HG02938 (cell line): ENCODE measurements around the gene PAGE1.
"Not testable (repeated sequence)": the region's sequence is repeated elsewhere in the genome, so short reads cannot be mapped to it uniquely, and the experiment has no call there.

Source experiments
- ATAC-seq: cut with Tn5 transposase; IDR thresholded peaks from one replicate; pipeline ENCODE4 v1.9.1; 2021; ENCODE audit warnings: mild to moderate bottlenecking, moderate library complexity; ENCODE audit not compliant: unreplicated experiment

Gene PAGE1, protein sequence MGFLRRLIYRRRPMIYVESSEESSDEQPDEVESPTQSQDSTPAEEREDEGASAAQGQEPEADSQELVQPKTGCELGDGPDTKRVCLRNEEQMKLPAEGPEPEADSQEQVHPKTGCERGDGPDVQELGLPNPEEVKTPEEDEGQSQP

DNA sequence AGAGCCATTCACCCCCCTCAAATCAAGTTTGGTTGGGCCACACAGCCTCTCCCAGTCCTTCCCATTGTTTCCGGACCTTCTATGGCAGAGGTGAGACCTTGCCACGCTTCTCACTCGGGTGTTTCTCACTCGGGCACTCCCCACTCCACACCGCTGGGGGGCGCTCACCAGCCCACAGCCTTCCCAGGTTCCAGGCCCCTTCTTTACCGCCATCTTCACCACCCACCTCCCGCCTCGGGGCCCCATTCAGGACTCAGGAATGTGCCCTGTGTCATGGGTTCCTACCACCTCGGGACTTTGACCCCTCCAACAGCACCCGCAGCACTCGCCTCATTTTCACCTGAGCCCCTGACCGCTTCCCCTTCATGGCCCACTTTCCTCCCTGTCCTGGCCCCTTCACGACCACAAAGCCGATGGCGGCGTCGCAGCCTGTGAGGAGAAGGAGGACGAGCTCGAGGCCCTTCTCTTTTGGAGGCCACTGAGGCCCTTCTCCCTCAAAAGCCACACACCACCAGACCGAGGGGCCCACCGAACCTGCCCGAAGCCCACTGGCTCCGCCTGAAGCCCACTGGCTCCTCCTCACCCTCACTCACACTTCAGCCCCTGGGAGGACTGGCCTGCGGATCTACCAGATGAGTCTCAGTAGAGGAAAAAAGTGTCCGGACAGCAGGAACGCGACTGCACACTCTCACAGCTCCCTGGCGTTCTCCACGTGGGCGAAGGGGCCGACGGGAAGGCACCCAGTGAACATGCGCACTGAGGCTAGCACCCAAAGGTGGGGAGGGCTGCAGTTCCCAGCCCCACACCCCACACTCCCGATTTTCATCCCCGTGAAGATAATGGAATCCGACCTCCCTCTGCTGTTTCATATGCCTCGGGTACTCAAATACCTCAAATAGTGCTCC lies at the start of gene PAGE1:
TSS of gene PAGE1 (minus strand) at position 709 of the 905 bp plus-strand sequence. CDS start 1,214 bp downstream, outside the sequence.
- ATAC-seq, result no peak

DNA sequence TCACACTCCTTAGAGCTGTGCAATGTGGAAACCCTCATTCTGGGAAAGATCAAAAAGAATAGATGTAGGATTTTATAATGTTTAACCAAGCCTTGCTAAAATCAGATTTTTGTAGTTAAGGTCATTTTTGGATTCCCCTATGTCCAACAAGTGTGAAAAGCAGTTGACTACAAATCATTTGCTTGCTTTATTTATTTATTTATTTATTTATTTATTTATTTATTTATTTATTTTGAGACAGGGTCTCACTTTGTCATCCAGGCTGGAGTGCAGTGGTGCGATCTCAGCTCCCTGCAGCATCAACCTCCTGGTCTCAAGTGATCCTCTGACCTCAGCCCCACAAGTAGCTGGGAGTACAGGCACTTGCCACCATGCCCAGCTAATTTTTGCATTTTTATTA lies 45.7 kb upstream of the PAGE1 start:
- not testable (repeated sequence) for ATAC-seq

DNA sequence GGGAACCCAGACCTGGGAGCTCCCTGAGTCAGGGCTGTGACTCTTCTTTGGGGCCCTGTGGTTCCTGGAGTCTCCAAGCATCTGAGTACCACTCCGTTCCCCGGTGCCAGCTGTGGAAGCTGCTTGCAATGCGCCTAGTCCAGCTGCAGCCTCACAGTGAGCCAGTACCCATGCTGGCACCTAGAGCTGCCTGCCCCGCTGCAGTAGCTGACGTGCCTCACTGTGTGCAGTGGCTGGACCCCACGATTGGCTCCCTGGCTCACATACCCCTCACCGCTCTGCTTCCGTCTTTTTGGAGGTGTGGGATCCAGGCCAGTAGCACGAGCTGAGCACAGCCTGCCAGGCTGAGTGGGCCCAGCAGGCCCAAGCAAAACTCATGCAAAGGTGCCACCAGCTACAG lies 32.1 kb upstream of the PAGE1 start:
- ATAC-seq, result no peak

DNA sequence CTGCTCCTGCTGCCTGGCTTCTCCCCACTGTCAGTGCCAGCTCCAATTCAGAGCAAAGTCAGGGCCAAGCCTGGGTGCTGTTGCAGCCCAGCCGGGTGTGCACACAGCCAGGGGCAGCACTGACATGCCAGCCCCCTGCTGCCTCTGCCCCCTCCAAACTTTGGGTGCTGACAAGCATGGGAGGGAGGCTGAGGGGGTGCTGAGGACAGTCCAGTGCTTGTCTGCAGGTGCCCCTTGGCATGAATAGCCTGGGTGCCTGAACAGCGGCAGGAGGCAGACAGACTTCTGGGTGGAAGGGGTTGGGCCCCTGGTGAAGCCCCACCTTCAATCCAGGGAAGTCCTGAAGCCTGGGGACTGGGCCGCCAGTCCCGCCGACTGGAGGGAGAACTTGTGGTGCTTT lies 31.2 kb upstream of the PAGE1 start:
- ATAC-seq, result no peak

DNA sequence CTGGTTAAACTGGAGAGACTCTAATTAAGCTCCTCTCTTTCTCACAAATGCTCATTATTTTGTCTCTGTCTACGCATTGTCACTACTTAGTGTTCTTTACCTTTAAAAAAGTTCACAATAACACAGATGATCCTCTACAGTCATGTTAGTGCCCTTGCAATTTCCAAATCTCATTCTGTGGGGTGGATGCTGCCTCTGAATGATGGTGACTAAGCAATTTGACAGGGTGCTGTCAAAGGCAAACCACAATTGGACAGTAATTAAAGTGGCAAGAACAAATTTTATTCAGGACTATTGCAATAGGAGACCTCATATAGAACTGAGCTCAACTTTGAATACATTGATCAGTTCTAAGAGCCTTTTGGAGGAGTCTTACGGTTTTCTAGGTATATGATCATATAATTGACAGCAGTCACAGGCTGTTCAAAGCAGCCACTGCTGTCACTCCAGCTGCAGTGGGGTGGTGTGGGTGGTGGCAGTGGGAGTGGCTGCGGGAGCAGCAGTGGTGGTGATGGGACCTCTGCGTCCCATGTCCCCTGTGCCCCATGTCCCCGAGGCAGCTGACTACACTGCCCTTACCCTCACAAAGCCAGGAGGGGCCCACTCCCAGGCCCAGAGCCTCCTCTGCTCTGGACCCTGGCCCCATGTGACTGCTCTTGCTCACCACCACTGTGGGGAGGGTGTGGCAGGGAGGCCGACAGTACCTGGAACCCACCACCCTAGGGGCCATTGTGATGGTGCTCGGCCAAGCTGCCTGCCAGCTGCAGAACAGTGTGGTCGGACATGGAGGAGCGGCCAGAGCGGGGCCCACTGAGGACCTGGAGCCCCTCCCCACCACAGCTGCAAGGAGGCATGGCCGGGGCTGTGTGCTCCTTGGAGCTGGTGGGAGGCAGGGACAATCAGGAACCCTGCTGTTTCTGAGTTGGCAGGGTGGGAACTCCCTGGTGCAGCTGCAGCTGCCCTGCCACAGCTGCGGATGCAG lies 30.4 kb upstream of the PAGE1 start:
- no peak for ATAC-seq

DNA sequence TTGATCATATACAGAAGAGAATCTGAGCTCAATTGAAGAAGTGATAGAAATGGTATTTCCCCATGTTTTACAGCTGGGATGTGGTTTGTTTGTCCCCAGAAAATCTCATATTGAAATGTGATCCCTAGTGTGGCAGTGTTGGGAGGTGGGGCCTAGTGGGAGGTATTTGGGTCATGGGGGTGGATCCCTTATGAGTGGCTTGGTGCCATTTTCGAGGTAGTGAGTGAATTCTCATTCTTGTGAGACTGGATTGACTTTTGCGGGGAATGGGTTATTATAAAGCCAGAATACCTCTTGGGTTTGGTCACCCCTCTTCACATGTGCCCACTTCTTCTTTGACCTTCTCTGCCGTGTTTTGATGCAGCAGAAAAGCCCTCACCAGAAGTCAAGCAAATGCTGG lies 29.6 kb upstream of the PAGE1 start:
- no peak for ATAC-seq

DNA sequence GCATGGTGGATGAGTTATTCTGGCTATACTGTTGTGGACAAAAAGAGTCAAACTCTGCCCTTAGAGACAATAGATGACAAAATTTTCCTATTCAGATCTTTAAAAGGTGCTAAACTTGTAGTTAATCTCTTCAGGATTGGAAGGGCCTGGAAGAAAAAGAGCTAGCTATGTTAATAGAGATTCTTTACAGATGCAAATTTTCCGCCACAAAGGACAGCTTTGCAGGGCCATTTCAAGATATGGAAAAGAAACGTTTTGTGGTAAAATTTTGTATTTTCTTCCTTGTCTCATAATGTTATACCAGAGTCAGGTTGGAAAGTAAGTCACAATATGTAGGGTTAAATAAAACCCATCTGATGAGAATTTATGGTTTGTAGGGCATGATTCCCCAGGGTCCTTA lies 24.3 kb upstream of the PAGE1 start:
- ATAC-seq, result not testable (repeated sequence)

DNA sequence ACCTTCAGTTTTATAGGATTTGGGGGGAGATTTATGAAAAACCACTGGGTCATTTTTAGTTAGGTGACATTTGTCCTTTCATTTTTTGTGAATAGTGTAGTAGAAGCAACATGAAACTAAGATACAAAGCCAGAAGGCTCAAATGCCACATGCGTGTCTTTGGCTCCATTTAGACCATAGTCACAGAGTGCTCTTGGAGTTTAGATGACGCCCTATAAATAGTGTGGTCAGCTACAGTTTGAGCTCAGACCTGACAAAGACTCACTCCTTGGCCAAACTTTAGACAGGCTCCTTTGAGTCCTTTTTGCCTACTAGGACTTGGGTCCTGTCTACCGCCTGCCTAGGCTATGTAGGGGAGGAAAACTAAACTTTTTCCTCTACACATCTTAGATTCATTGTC lies 16.8 kb upstream of the PAGE1 start:
- no peak for ATAC-seq

DNA sequence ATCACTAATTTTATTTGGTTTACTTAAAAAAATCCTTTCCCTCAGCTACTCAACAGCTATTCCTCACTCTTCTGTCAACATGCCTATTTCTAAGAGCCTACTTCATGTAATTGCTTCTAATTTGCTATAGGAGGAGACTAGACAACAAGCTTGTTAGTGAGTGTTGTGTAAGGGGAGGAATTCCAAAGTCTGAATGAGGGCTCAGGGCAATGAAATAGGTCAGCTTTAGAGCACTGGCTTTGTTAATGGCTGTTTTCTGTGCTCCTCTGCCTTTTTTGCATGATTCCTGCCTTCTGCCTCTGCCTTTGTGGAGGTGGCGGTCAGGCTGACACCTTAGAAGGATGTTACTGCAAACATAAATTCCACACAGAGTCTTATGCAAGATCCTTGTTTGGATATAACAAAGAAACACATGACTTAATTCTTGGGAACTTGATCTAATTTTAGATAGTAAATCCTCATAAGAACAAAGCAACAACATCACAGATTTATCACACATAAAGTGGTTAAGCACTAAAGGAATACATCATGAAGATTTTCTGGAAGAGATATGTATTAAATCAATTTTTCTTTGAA lies 15.0 kb upstream of the PAGE1 start:
- ATAC-seq, result no peak

DNA sequence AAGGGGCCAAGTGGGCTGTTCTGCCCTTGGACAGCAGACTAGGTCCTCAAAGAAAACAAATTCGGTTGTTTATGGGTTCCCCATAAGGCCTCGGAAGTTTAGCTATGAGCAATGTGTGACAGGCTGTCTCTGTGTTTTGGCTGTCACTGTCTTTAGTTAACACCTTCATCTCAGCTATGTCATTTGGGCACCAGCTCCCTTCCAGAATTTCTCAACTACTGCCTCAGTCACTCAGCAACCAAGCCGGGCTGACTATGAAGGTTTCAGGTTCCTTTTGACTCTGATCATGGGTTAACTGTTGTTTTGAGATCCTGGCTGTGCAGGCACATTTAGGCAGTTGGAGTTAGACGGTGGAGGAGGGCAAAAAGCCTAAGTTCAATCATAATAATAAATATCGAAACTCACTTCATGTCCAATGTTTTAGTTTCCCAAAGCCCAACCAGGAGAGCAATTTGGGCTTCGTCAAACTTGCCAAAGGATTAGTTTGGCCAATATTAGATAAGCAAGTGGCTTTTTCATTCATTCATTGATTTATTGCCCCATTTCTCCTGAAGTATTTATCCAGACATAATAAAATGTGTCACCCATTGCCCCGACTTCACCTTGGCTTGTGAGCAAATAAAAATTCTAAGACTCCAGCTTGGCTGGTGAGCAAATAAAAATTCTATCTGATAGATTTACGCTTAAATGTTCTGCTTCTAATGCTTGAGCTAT lies 9.1 kb upstream of the PAGE1 start:
- ATAC-seq, result no peak

DNA sequence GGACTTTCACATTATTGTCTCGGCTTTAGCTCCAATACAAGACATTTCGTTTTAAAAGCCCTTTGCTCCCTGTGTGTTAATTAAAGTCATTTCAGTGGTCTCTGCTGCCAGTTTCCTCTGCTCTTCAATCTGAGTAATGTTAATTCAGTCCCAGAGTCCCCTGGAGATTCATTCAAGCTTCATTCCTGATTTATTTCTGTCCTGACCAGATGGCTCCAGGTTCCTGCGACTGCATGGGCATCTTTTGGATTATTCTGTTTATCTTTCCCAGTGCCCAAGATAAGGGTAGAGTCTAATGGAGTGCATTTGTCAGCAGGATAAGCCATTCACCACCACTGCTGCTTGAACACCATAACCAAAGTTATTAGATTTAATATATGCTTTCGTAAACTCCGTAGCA lies 6.1 kb upstream of the PAGE1 start:
- ATAC-seq, result no peak

DNA sequence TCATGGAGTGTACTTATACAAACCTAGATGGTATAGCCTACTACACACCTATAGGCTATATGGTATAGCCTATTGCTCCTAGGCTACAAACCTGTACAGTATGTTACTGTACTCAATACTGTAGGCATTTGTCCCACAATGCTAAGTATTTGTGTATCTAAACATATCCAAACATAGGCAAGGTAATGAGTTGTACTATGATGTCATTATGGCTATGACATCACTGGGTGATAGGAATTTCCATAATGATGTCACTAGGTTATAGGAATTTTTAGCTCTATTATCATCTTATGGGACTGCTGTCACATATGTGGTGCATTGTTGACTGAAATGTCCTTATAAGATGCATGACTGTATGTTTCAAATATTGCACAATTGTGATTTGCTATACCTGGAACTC lies 5.5 kb upstream of the PAGE1 start:
- no peak for ATAC-seq

DNA sequence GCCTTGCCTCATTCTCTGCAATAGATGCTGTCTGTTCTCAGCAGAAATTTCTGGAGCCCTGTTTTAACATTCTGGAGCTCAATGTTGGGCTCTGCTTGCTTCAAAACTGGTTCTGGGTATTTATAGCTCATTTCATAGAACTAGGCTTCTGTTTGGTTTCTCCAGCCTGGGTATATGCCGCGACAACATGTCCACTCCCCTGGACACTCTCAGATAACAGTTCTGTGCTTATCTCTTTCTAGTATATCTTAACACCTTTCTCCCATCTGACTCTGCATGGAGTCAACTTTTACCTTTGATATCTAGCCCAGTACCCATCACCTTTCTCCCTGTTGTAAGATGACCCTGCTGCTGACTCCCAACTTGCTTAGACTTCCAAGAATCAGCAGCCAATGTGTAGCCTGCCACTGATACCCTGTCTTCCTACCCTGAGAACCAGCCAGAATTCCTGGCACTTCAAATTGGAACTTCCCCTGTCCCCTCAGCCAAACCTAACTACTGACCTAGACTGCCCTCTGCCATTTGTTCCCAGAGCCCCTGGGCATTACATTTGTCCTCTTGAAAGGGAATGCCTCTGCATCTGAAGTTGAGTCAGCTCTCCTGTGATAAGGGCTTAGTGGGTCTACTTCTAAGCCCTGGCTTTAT lies 20.6 kb downstream of the PAGE1 start:
- no peak for ATAC-seq

DNA sequence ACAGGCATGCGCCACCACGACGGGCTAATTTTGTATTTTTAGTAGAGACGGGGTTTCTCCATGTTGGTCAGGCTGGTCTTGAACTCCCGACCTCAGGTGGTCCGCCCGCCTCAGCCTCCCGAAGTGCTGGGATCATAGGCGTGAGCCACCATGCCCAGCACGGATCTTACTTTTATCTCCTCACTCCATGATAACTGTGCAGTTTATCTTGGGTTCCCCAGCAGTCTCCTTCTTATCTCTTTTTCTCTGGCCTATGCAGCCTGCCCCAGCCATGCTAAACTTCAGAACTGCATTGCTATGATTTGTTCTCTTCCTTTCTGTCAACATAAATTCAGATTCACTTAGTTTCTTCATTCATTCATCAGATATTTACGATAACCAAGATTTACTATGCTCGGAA lies 22.4 kb downstream of the PAGE1 start:
- ATAC-seq, result no peak

DNA sequence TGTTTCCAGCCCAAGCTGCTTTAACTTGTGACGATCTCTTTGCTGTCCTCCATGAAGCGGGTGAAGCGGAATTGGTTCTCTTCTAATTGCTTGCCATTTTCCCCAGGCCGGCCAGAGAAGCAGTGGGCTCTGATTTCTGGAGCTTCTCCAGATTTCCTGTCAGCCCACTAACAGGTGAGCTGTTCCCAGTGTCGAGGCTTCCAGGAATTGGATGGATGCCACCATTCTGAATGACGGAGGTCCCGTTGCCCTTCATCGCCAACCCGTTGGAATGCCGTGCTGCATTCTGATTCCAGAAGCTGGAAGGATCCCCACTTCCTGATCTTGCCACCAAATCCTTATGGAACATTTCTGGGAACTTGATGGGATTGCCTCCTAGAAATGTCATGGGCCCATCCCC lies 31.0 kb downstream of the PAGE1 start:
- no peak for ATAC-seq

DNA sequence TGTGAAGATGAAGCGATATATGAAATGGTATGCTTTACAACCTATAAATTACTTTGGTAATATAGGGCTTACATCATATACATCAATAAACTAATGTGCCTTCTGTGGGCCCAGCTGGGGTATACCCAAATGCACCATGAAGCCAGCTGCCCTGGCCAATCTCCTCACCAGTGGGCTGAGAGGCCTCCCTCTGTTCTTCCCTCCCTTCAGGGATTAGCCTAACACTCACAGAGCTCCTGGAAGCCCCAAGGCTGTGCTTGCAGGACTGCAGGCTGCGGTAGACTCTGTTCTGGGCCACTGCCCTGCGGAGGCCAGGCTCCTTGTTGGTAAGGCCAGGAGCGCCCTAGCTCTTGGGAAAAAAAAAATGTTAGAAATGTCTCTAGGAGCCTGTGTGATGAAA lies 33.9 kb downstream of the PAGE1 start:
- no peak for ATAC-seq

DNA sequence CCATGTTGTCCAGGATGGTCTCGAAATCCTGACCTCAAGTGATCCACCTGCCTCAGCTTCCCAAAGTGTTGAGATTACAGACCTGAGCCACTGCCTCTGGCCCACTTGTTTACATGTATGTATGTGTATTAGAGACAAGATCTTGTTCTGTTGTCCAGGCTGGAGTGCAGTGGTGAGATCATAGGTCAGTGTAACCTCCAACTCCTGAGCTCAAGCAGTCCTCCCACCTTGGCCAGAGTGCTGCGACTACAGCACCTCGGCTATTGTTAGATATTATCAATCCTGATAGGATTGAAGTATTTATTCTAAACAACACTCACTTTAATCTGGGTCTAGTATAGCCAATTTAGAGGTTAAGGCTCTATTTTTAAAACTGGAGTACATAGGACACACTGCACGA lies 36.0 kb downstream of the PAGE1 start:
- ATAC-seq, result no peak

DNA sequence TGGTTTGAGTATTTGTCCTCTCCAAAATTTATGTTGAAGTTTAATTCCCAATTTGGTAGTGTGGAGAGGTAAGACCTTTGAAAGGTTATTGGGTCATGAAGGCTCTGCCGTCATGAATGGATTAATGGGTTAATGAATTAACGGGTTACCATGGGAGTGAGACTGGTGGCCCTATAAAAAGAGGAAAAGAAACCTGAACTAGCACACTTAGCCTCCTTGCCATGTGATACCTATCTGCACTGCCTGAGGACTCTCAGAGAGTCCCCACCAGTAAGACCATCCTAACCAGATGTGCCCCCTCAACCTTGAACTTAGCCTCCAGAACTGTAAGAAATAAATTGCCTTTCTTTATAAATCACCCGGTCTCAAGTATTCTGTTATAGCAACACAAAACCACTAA lies 39.3 kb downstream of the PAGE1 start:
- peak; percentile 56 for ATAC-seq

DNA sequence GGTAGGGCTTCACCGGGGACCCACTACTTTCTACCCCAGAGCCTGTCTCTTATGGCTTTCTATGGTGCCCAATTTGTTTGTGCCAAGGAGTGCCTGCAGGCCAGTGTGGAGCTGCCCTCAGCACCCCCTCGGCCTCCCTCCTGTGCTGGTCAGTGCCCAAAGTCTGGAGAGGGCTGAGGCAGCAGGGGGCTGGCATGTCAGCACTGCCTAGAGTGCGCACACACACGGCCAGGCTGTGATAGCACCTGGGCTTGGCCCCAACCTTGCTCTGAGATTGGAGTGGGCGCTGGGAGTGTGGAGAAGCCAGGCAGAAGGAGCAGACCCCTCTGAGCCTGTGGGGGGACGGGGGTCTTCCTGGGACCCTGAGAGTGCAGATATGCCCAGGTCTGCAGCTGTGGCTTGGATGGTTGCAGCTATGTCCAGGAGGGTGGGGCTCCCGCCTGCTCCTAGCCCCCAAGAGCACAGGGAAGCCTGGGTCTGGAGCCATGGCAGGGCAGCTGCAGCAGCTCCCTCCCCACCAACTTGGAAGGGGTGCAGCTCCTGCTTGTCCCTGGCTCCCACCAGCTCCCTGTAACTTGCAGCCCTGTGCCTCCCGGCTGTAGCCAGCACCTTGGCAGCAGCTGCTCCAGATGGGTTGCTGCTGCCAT lies 50.7 kb downstream of the PAGE1 start:
- no peak for ATAC-seq
